GM23338 (cell line): ENCODE measurements around the gene GNPTAB. TPM values are rescaled to one million over a fixed set of nuclear protein-coding genes. Genes with fewer than 3 reads are reported as not detected.

ENCODE experiments used
- ATAC-seq: fragments of 200-7000 bp; cut with Tn5 transposase; 3 replicates; pipeline ENCODE4 v1.9.1; 2020
- DNase-seq: peaks from one replicate; pipeline ENCODE4 v3.0.0-alpha.2; 2015; ENCODE audit warnings: low spot score
- H2AFZ ChIP-seq: fragments of 200-600 bp; sonication (generic); 2 replicates; pipeline ENCODE4 v1.8.0; 2016; ENCODE audit warnings: antibody characterized with exemption, mild to moderate bottlenecking, moderate library complexity
- H3F3A ChIP-seq: fragments of 200-600 bp; sonication (generic); replicated peaks from 2 replicates; pipeline ENCODE4 v1.8.0; 2017; ENCODE audit warnings: antibody characterized with exemption, mixed run types, low read depth
- H3K27ac ChIP-seq: fragments of 200-600 bp; sonication (generic); 2 replicates; pipeline ENCODE4 v1.6.1; 2016; ENCODE audit warnings: low read depth
- H3K27me3 ChIP-seq: fragments of 200-600 bp; sonication (generic); 2 replicates; pipeline ENCODE4 v1.8.0; 2016; ENCODE audit warnings: mild to moderate bottlenecking, mixed run types, moderate library complexity; ENCODE audit not compliant: insufficient read depth
- H3K36me3 ChIP-seq: fragments of 200-600 bp; sonication (generic); 2 replicates; pipeline ENCODE4 v1.8.0; 2016; ENCODE audit warnings: mild to moderate bottlenecking; ENCODE audit not compliant: insufficient read depth
- H3K4me1 ChIP-seq: fragments of 200-600 bp; sonication (generic); 2 replicates; pipeline ENCODE4 v1.8.0; 2016; ENCODE audit warnings: mild to moderate bottlenecking, moderate library complexity; ENCODE audit not compliant: insufficient read depth
- H3K4me2 ChIP-seq: fragments of 200-600 bp; sonication (generic); 2 replicates; pipeline ENCODE4 v1.7.1; 2017; ENCODE audit warnings: mixed run types
- H3K4me3 ChIP-seq: fragments of 200-600 bp; sonication (generic); 2 replicates; pipeline ENCODE4 v1.6.1; 2016; ENCODE audit warnings: mixed run types
- H3K79me2 ChIP-seq: fragments of 200-600 bp; sonication (generic); replicated peaks from 2 replicates; pipeline ENCODE4 v1.8.0; 2017; ENCODE audit warnings: mild to moderate bottlenecking; ENCODE audit not compliant: insufficient read depth
- H3K9me2 ChIP-seq: fragments of 200-600 bp; sonication (generic); 2 replicates; pipeline ENCODE4 v1.8.0; 2017; ENCODE audit not compliant: insufficient read depth
- H4K20me1 ChIP-seq: fragments of 200-600 bp; sonication (generic); replicated peaks from 2 replicates; pipeline ENCODE4 v1.8.0; 2017; ENCODE audit warnings: mild to moderate bottlenecking; ENCODE audit not compliant: insufficient read depth
- H3K27ac Mint-ChIP-seq: 2 replicates; pipeline ENCODE4 v1.8.0; 2020; ENCODE audit warnings: inconsistent platforms, mild to moderate bottlenecking, moderate library complexity, mixed read lengths
- H3K27me3 Mint-ChIP-seq: 3 replicates; pipeline ENCODE4 v1.8.0; 2022; ENCODE audit warnings: low read depth, mild to moderate bottlenecking, moderate library complexity, mixed read lengths, inconsistent platforms; ENCODE audit not compliant: insufficient read depth, poor library complexity
- H3K36me3 Mint-ChIP-seq: 3 replicates; pipeline ENCODE4 v1.8.0; 2021; ENCODE audit warnings: low read depth, mild to moderate bottlenecking, inconsistent platforms, moderate library complexity, mixed read lengths
- H3K4me1 Mint-ChIP-seq: 3 replicates; pipeline ENCODE4 v1.8.0; 2020; ENCODE audit warnings: mild to moderate bottlenecking, inconsistent platforms, mixed read lengths
- H3K4me3 Mint-ChIP-seq: 3 replicates; pipeline ENCODE4 v1.8.0; 2021; ENCODE audit warnings: moderate library complexity, mild to moderate bottlenecking, inconsistent platforms, mixed read lengths
- H3K9me3 Mint-ChIP-seq: 3 replicates; pipeline ENCODE4 v1.8.0; 2020; ENCODE audit warnings: moderate library complexity, mild to moderate bottlenecking, inconsistent platforms, mixed read lengths
- CREB1 ChIP-seq: fragments of 250-450 bp; sonication (Bioruptor Pico); IDR thresholded peaks from 2 replicates; pipeline ENCODE4 v1.5.0; 2020; ENCODE audit warnings: low read depth, mild to moderate bottlenecking, moderate library complexity
- ETS1 ChIP-seq: IDR thresholded peaks from 2 replicates; pipeline ENCODE4 v1.6.1; 2016; ENCODE audit warnings: antibody characterized with exemption
- EZH2 ChIP-seq: fragments of 200-600 bp; sonication (generic); IDR thresholded peaks from one replicate; pipeline ENCODE4 v1.8.0; 2017; ENCODE audit warnings: antibody characterized with exemption, mild to moderate bottlenecking, low read depth; ENCODE audit not compliant: unreplicated experiment
- EZH2phosphoT487 ChIP-seq: fragments of 200-600 bp; sonication (generic); IDR thresholded peaks from one replicate; pipeline ENCODE4 v1.8.1; 2018; ENCODE audit warnings: antibody characterized with exemption; ENCODE audit not compliant: unreplicated experiment
- POLR2AphosphoS5 ChIP-seq: IDR thresholded peaks from 2 replicates; pipeline ENCODE4 v1.6.1; 2016; ENCODE audit warnings: antibody characterized with exemption, low read depth
- ZNF114 ChIP-seq: fragments of 250-450 bp; sonication (Bioruptor Pico); IDR thresholded peaks from 2 replicates; pipeline ENCODE4 v1.5.0; 2020; ENCODE audit warnings: mild to moderate bottlenecking, moderate library complexity
- ZNF331 ChIP-seq: fragments of 250-450 bp; sonication (Bioruptor Pico); IDR thresholded peaks from 2 replicates; pipeline ENCODE4 v1.5.0; 2020; ENCODE audit warnings: low read depth, mild to moderate bottlenecking, moderate library complexity
- ZNF462 ChIP-seq: fragments of 250-450 bp; sonication (Bioruptor Pico); IDR thresholded peaks from 2 replicates; pipeline ENCODE4 v1.5.0; 2020; ENCODE audit warnings: mild to moderate bottlenecking, moderate library complexity
- polyA plus RNA-seq: library from polyadenylated mRNA; unstranded; fragments of >200 nt; fragmentation: Nextera tagmentation; extraction: Ambion mirVana; gene quantifications from 2 replicates; pipeline ENCODE4 v1.2.1, GENCODE V29; 2016
- total RNA-seq: library from RNA; depleted of rRNA; stranded (reverse); fragments of >200 nt; shearing (Covaris generic); gene quantifications from 2 replicates; pipeline ENCODE4 v1.2.3, GENCODE V29; 2014

GNPTAB gene
- total and polyA plus RNA-seq, 2 experiments from 2014 or later = 23.6 to 58.3 TPM

- Histone ChIP-seq H2AFZ (no peak overlapping the region), H3K27ac (no peak overlapping the region), H4K20me1 (no peaks in the 10 kb centered on the region; the same call in 1 of the 2 replicates), H3K36me3 (peaks cover 6% of the 10 kb centered on the region; the same call in 1 of the 2 replicates), H3F3A (no peaks in the 10 kb centered on the region), H3K79me2 (no peaks in the 10 kb centered on the region), H3K4me1 (peaks cover 8% of the 10 kb centered on the region), H3K4me2 (no peak overlapping the region), H3K27me3 (no peaks in the 10 kb centered on the region), H3K9me2 (no peaks in the 10 kb centered on the region), H3K4me3 (no peak overlapping the region)
- TF ChIP-seq ZNF462 (CRISPR knock-in tag) (no peak), POLR2AphosphoS5 (no peak), ETS1 (no peak), ZNF331 (CRISPR knock-in tag) (no peak), ZNF114 (CRISPR knock-in tag) (no peak), EZH2phosphoT487 (no peak), CREB1 (no peak), EZH2 (no peak)
- ATAC-seq = no peak
- Mint-ChIP-seq H3K4me1 (peaks cover 13% of the 10 kb centered on the region; the same call in 2 of the 3 replicates), H3K4me3 (no peak overlapping the region), H3K9me3 (no peaks in the 10 kb centered on the region), H3K27me3 (peaks cover 4% of the 10 kb centered on the region), H3K36me3 (peaks cover 5% of the 10 kb centered on the region; the same call in 1 of the 3 replicates), H3K27ac (no peak overlapping the region)
- no peak for DNase-seq
Measured at GRCh38 chr12:101746196-101746595, 84.6 kb downstream of the GNPTAB start.
